Measurements from ENCODE around the gene PLEKHA7. TPM values are rescaled to one million over a fixed set of nuclear protein-coding genes. Genes with fewer than 3 reads are reported as not detected.

PLEKHA7 gene
- total and polyA plus RNA-seq, 7 donors, result 0.74 to 2.6 (median 1.2) TPM

GRCh38 chr11:16770016-16770415 is 244.2 kb downstream of the PLEKHA7 start:
- TF ChIP-seq, protein P1, sequence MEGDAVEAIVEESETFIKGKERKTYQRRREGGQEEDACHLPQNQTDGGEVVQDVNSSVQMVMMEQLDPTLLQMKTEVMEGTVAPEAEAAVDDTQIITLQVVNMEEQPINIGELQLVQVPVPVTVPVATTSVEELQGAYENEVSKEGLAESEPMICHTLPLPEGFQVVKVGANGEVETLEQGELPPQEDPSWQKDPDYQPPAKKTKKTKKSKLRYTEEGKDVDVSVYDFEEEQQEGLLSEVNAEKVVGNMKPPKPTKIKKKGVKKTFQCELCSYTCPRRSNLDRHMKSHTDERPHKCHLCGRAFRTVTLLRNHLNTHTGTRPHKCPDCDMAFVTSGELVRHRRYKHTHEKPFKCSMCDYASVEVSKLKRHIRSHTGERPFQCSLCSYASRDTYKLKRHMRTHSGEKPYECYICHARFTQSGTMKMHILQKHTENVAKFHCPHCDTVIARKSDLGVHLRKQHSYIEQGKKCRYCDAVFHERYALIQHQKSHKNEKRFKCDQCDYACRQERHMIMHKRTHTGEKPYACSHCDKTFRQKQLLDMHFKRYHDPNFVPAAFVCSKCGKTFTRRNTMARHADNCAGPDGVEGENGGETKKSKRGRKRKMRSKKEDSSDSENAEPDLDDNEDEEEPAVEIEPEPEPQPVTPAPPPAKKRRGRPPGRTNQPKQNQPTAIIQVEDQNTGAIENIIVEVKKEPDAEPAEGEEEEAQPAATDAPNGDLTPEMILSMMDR (IDR thresholded peaks at IDR 0.05), result no peak
- 73 to 77% (median 74%) methylated on average over 11 of the region's 11 CpGs for WGBS, 3 donors
- H3K4me3 ChIP-seq, result no peak overlapping the region

DNA sequence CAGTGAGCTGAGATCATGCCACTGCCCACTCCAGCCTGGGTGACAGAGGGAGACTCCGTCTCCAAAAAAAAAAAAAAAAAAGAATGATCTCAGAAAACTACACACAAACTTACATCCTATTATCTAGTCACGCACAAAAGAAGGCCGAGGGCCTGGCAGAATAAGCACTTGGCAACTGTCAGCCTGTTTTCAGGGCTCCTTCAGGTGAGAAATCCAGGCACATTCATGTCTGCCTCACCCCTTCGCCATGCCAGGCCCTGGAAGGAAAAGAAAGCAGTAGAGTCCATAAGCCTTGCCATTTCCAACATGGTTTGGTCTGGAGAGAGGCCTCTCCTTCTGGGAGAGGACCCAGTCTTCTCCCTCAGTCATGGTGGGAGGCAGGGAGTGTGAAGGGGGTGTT is 244.8 kb downstream of the PLEKHA7 start:
- intact Hi-C loops (cut with DNase I), result no loop called here
- no peak overlapping the region for H3K4me3 ChIP-seq
- TF ChIP-seq, protein P1 (IDR thresholded peaks at IDR 0.05), result no peak
- H3K36me3 ChIP-seq (ENCODE audit: insufficient read depth in 1 of 2, low read depth in 1 of 2), result no peaks in the 10 kb centered on the region
- H3K27me3 ChIP-seq (ENCODE audit: insufficient read depth in 3 of 3, low read length in 2 of 3), result no peaks in the 10 kb centered on the region
- 87 to 98% (median 96%) methylated on average over 3 to 4 of the region's 4 CpGs for WGBS, 3 donors
- no peaks in the 10 kb centered on the region for H3K4me1 ChIP-seq
- no peak for DNase-seq
- H3K9me3 ChIP-seq, result no peaks in the 10 kb centered on the region
- H3K27ac ChIP-seq, result no peak overlapping the region
- no peak for ATAC-seq

More at GRCh38 chr11:16770016-16770415, 244.2 kb downstream of the PLEKHA7 start:
- Histone ChIP-seq H3K36me3 (ENCODE audit: insufficient read depth in 1 of 2, low read depth in 1 of 2) (no peaks in the 10 kb centered on the region), H3K27ac (no peak overlapping the region), H3K9me3 (no peaks in the 10 kb centered on the region), H3K27me3 (ENCODE audit: insufficient read depth in 3 of 3, low read length in 2 of 3) (no peaks in the 10 kb centered on the region), H3K4me1 (no peaks in the 10 kb centered on the region)
- intact Hi-C loops (cut with DNase I), result no loop called here
- DNase-seq (no peak), ATAC-seq (no peak)

DNA sequence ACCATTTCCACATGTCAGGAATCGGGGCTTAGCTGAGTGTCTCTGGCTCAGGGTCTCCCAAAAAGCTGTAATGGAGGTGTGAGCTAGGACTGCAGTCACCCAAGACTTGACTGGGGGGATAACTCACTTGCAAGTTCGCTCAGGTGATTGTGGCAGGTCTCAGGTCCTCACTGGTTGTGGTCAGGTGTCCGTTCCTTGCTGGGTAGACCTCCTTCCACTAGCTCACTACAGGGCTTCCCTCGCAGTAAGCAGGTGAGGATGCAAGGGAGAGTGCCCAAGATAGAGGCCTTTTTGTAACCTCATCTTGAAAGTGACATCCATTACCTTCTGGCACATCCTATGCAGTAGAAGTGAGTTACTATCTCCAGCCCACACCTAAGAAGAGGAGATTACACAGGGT is 246.3 kb downstream of the PLEKHA7 start:
- 82 to 96% (median 91%) methylated on average over 4 of the region's 4 CpGs for WGBS, 3 donors
- no peak overlapping the region for H3K27ac ChIP-seq
- intact Hi-C loops (cut with DNase I), result no loop called here
- H3K4me1 ChIP-seq, result no peaks in the 10 kb centered on the region
- no peaks in the 10 kb centered on the region for H3K27me3 ChIP-seq (ENCODE audit: insufficient read depth in 3 of 3, low read length in 2 of 3)
- TF ChIP-seq, protein P1 (IDR thresholded peaks at IDR 0.05), result no peak
- H3K9me3 ChIP-seq, result no peaks in the 10 kb centered on the region
- H3K36me3 ChIP-seq (ENCODE audit: insufficient read depth in 1 of 2, low read depth in 1 of 2), result no peaks in the 10 kb centered on the region
- no peak for ATAC-seq
- no peak for DNase-seq
- H3K4me3 ChIP-seq, result no peak overlapping the region

DNA sequence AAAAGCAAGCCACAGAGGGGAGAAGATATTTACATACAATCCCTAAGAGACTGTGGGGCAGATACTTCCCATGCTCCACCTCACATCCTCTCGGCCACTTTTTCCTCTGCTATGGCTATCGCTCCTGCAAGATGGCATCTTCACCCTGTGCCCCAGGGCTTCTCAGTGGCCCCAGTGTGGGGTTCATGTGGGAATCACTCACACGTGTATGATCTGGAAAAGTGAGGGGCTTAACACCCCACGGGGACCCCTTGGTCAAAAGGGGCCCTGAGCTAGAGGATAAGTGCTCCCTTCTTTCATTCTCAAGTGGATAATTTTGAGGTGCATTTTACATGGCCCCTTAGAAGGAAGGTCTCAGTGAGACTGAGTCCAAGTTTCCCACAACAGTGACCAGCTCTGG is 247.1 kb downstream of the PLEKHA7 start:
- H3K4me3 ChIP-seq, result no peak overlapping the region
- TF ChIP-seq, protein P1 (IDR thresholded peaks at IDR 0.05), result no peak
- DNase-seq (no peak), ATAC-seq (no peak)
- no peaks in the 10 kb centered on the region for H3K9me3 ChIP-seq
- no peaks in the 10 kb centered on the region for H3K4me1 ChIP-seq
- intact Hi-C loops (cut with DNase I), result no loop called here
- 80 to 86% (median 83%) methylated on average over 4 of the region's 4 CpGs for WGBS, 3 donors
- no peaks in the 10 kb centered on the region for H3K36me3 ChIP-seq (ENCODE audit: insufficient read depth in 1 of 2, low read depth in 1 of 2)
- no peaks in the 10 kb centered on the region for H3K27me3 ChIP-seq (ENCODE audit: insufficient read depth in 3 of 3, low read length in 2 of 3)
- H3K27ac ChIP-seq, result no peak overlapping the region

DNA sequence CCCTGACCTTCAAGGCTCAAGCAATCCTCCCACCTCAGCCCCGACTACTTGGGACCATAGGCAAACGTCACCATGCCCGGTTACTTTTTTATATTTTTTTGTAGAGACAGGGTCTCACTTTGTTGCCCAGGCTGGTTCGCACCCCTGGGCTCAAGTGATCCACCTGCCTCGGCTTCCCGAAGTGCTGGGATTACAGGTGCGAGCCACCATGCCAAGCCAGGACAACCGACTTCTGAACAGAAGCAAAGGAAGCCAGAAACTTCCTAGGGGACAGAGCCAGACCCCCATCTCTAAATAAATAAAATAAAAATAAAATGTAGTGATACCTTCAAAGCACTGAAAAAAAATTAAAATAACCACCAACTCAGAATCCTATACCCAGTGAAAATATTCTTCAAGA is 249.3 kb downstream of the PLEKHA7 start:
- no peaks in the 10 kb centered on the region for H3K36me3 ChIP-seq (ENCODE audit: insufficient read depth in 1 of 2, low read depth in 1 of 2)
- 83 to 91% (median 89%) methylated on average over 8 of the region's 8 CpGs for WGBS, 3 donors
- no peaks in the 10 kb centered on the region for H3K27me3 ChIP-seq (ENCODE audit: insufficient read depth in 3 of 3, low read length in 2 of 3)
- H3K9me3 ChIP-seq, result no peaks in the 10 kb centered on the region
- TF ChIP-seq, protein P1 (IDR thresholded peaks at IDR 0.05), result no peak
- no peak overlapping the region for H3K4me3 ChIP-seq
- ATAC-seq (no peak), DNase-seq (no peak)
- H3K27ac ChIP-seq, result no peak overlapping the region
- no peaks in the 10 kb centered on the region for H3K4me1 ChIP-seq
- intact Hi-C loops (cut with DNase I), result no loop called here
